NCI-H2081 treated with DMSO at 0.1 percent for 48 hours (cell line): Measurements from ENCODE around the gene NTSR2.

Experiments
- DNase-seq: peaks from one replicate; lab custom pipeline; 2025; lab: John Stamatoyannopoulos, UW

NTSR2 gene

DNA sequence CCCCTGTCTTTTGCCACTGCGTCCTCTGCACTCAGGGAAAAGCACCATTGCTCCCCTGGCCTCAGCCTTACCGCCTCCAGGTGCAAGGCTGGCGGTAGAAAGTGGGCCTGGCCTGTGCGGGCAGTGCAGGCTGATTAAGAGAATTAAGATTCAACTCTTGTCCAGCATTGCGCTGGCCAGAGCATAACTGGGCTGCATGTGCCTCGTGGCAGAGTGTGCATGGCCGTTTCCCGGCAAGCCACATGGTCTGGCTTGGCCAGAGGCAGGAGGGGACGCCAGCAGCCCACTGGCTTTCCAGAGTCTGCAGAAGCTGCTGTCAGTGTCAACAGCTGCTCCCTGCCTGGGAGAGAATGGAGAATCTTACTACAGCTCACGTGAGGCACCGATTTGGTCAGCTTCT lies 12.3 kb downstream of the NTSR2 start:
- DNase-seq, result no peak

DNA sequence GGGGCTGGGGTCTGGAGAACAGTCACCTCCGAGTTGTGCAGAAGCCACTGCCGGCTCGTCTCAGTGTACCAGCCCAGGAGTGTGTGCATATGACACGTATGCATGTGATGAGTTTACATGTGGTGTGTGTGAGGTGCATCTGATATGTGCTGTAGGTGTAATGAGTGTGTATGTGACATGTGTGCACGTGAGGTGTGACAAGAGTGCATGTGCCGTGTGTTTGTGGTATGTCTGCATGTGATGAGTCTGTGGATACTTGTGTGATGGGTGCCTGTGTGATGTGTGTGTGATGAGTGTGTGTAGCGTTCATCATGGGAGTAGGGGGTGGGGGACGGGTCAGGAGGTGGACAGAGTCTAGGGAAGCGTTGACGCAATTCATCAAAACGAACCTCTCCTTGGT lies 12.8 kb downstream of the NTSR2 start:
- no peak for DNase-seq

DNA sequence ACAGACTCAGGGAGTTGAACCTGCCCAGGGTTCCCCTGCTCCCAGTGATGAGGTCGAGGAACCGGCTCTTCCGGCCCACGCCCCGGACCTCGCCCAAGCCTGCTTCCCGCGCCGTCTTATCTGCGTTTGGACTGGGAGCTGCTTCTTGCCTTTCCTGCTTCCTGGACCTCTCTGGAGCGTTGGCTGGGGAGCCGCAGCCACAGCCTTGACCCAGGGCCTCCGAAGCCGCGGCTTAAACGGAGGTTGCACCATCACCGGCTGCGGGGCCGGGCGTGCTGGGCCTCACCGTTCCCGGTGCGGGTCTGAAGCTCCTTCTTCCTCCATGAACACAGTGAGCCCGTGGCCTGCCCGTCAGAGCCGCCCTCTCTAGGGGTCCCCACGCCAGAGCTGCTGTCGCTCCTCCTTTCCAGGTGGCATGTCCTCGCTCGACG lies 13.3 kb downstream of the NTSR2 start:
- no peak for DNase-seq

- no peak for DNase-seq
Observed at GRCh38 chr2:11656252-11656651, 13.7 kb downstream of the NTSR2 start.

DNA sequence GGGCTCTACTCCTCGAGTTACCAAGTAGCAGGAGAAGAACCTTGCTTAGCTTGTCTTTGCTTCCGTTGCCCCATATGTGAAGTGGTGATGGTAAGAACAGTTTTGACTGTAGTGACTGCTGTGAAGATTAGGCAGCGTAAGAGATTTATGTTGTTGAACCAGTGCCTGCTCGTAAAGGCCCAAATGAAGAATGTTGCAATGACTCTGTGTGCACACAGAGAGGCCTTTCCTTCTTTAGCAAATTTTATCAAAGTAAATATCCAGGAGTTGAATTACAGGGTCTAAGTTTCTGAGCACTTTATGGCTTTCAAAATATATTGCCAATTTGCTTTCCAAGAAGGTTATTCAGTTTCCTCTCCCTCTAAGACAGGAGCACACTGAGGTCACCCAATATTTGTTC lies 14.5 kb downstream of the NTSR2 start:
- DNase-seq, result no peak

DNA sequence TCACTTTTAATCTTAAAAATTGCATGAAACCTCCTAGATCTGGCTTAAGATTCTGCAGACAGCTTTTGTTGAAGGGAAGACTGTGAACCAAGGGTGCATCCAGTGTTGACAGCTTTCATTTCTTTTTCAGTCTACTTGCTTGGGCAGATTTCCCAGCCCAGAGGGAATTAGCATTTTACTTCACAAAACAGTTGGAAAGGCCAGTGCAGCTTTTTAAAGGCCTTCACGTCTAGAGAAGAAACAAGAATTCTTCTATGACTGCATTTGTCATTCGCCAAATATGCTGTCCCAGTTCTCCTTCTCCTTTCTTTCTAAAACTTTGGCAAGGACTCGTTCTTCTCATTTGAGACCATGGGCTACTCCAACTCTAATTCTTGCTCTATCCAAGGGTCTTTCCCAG lies 17.4 kb downstream of the NTSR2 start:
- DNase-seq, result no peak

DNA sequence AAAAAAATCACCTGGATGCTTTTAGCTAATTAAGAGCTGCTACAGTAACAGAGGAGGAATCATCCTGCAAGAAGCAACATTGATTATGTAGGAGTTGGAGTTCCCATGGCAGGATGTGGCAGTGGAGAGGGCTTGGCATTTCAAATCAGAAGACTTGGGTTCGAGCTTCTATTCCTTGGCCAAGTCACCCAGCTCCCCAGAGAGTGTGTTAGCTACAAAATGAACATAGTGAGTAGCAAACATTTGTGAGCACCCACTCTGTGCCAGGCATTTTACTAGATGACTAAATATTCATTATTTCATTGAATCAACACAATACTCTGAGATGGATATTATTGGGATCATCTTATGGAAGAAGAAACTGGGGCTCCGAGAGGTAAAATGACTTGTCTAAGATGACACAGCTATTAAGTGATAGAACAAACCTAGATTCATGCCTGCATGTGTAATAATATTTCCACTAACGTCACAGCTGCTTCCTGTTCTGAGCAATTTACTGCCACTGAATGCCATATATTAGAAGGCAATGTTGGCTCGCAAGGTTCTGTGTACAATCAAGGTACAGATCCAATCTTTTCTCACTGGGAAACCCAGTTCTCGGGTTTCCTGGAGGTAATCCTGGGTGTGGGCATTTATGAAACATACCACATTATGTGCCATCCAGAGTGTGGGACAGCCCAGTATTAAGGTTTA lies 18.0 kb downstream of the NTSR2 start:
- DNase-seq, result no peak

- no peak for DNase-seq
Observed at GRCh38 chr2:11649093-11649492, 20.9 kb downstream of the NTSR2 start.

GRCh38 chr2:11647834-11648600 lies 22.0 kb downstream of the NTSR2 start:
- DNase-seq, result no peak

- no peak for DNase-seq
Observed at GRCh38 chr2:11646530-11646929, 23.5 kb downstream of the NTSR2 start.

- DNase-seq, result no peak
Observed at GRCh38 chr2:11644293-11644692, 25.7 kb downstream of the NTSR2 start.

DNA sequence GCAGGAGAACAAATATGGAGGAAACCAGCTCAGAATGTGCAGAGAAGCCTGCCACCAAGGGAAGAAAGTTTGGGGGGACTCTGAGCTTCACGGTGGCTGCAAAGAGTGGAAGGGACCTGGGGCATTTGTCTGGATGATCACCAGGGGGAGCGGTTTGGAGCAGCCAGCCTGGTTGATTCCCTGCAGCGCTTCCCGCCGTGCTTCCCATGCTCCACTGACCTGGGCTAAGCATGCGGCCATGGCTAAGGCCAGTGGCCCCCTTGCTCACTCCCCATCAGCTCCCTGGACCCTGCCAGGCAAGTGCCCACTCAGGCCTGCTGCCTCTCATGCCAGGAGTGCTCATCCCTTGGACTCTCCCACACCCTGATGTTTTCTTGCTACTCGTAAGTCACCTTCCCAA lies 27.0 kb downstream of the NTSR2 start:
- no peak for DNase-seq

GRCh38 chr2:11640132-11640531 lies 29.9 kb downstream of the NTSR2 start:
- DNase-seq, result no peak

GRCh38 chr2:11639503-11639902 lies 30.5 kb downstream of the NTSR2 start:
- no peak for DNase-seq

GRCh38 chr2:11637546-11637945 lies 32.4 kb downstream of the NTSR2 start:
- DNase-seq, result no peak

DNA sequence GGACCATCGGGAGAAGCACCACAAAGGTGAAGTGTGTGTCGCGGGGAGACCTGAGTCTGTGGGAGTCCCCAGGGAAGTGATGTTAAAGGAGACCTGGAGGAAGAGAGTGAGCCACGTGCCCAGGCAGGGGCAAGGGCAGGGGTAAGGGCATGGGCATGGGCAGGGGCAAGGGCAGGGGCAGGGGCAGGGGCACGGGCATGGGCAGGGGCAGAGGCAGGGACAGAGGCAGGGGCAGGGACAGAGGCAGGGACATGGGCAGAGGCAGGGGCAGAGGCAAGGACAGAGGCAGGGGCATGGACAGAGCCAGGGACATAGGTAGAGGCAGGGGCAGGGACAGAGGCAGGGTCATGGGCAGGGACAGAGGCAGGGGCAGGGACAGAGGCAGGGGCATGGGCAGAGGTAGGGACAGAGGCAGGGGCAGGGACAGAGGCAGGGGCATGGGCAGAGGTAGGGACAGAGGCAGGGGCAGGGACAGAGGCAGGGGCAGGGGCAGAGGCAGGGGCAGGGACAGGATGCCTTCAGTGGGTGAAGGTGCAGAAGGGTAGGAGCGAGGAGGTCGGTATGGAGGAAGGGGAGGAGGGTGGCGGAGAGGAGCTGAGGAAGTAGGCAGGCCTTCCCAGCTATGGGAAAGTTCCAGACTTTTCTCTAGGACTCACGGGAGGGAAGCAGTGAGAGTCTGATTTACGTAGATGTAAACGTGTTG lies 33.3 kb downstream of the NTSR2 start:
- no peak for DNase-seq

GRCh38 chr2:11635141-11635540 lies 34.9 kb downstream of the NTSR2 start:
- DNase-seq, result no peak

GRCh38 chr2:11634584-11634983 lies 35.4 kb downstream of the NTSR2 start:
- no peak for DNase-seq

- DNase-seq, result no peak
Observed at GRCh38 chr2:11633923-11634478, 36.0 kb downstream of the NTSR2 start.

DNA sequence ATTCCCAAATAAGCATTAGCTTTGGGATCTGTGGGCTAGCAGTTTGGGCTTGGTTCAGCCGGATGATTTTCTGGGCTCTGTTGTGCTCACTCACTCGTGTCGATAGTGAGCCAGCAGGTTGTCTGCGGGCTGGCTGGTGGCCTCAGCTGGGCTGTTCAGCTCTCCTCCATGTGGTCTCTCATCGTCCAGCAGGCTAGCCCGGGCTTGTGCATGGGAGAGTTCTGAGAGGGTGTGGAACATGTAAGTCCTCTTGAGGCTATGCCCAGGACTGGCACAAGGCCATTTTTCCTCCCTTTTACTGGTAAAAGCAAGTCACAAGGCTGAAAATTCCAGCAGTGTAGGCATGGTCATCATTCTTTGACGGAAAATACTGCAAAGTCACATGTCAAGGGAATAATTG lies 38.5 kb downstream of the NTSR2 start:
- no peak for DNase-seq

GRCh38 chr2:11630855-11631254 lies 39.1 kb downstream of the NTSR2 start:
- DNase-seq, result no peak

DNA sequence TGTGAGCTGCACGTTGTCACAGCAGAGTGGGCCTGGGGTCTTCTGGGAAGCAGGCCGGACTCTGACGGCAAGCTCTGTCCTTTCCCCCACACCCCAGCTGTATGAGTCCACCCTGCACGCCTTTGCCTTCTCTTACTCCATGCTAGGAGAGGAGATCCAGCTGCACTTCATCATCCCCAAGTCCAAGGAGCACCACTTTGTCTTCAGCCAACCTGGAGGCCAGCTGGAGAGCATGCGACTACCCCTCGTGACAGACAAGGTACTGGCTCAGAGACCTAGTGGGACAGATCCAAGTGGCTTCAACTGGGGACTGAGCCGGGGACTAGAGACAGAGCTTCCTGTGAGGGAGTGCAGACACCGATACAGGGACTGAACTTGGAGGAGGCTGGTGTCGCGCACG lies 40.1 kb downstream of the NTSR2 start:
- DNase-seq, result no peak

DNA sequence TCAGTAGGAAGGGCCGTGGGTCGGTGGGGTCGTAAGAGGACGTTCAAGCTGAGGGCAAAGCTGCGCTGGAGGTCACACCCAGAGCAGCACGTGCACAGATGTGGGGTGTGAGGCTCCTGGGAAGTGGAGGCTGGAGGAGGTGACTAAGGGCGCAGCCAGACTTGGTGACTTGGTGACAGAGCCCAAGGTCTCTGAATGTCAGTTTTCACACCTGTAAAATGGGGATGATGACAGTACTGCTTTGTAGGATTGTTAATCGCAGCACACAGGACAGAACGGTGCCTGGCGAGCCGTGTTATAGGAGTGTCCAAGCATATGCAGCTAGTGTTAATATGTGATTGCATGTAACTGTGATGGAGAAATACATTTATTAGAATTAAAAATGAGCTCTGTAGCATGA lies 40.8 kb downstream of the NTSR2 start:
- DNase-seq, result no peak
